ENCODE measurements around the gene GPC3.
"Not testable (repeated sequence)": the region's sequence is repeated elsewhere in the genome, so short reads cannot be mapped to it uniquely, and the experiment has no call there.

The GPC3 gene

DNA sequence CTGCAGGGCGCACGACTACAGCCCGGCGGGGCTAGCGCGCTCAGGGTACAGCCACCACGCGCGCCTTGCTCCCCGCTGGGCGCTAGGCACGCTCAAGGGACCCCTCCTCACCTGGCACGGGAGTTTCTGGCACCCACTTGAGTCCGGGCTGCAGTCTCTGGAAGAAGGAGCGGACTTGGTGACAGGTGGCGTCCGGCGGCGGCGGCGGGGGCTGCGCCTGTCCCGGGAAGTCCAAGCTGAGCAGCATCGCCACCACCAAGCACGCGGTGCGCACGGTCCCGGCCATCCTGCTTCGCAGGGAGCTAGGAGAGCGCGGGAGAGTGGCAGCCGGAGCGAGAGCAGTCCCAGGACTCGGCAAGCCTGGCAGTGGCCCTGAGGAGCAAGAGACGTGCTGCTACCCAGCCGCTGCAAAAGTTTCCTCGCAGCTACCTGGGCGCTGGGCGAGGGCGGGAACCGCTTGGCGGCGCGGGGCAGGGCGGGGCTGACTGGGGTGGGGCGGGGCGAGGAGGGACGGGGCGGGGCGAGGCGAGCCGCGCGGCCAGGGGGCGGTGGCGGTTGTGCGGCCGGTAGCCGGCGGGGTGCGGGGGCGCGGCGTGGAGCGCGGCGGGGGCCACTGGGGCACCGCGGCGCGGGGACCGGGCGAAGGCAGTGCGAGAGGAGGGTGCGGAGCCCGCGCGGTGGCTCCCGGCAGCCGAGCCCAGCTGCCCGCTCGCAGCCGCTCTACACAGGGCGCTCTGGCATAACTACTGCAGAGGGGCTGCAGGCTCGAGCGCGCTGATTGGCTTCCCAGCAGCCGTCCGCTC, at the start of gene GPC3:
Gene GPC3, minus strand, starts transcription at position 431 of the 803 bp plus-strand sequence.
- DNase-seq = no peak

- no peak for DNase-seq
Observed at GRCh38 chrX:134032441-134032840, 47.0 kb upstream of the GPC3 start.

DNA sequence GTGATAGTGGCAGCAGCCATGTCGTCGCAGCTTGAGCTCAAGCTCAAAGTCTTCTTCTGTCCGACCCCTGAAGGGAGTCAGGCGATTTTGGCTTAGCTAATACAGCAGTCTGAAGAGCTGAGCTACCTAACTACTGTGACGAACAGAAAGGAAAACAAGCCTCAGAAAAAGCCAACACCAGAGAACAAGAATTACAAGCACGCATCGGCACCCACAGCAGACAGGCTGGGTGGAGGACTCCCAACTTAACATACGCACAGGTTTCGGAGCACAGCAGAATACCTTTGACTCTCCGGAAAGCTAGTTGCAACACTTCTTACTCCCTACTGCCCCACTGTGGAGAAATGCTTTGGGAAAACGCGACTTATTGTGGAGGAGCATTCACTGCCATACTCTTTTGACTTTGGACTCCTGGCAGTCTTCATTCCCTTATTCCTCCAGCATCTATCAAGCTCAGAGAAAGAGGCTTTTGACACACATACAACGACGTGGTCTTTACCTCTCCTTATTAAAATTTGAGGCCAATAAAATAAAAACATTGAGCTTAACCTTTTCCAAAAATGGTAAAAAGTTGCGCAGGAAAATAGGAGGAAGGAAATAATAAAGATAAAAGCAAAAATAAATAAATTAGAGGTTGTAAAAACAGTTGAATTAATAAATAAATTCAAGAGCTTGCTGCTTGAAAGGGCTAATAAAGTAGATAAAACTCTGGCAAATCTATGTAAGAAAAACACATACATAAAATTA, 41.3 kb upstream of the GPC3 start:
- peak in 1 of 2 experiments; percentile 0 for DNase-seq

- DNase-seq = no peak
Observed at GRCh38 chrX:134025986-134026545, 40.7 kb upstream of the GPC3 start.

DNA sequence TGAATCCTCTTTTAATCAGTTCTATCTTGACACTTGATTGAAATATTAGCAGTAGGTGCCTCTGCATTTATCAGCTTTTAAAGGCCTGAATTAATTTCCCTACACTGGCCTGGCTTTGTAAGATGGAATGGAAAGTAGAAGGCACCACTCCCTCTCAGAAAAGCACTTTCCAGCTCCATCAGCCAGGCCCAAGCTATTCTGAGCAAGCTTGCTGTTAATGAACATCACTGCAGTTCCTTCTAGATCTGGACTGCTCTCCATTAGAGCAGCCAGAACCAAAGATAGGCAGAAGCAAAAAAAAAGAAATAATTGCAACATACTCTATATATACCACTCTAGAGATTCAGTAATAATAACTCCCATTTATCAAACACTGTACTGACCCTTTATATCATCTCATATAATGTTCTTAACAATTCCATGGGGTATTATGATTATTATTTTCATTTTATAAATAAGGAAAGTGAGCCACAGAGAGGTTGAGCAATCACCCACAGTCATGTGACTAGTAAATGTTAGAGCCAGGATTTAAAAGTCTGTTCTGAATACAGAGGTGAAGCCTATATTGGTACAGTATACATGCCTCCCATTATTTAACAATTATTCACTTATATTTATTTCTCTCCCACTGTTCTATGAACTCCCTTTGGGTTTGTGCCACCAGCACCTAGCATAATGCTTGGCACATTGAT, 39.4 kb upstream of the GPC3 start:
- no peak for DNase-seq

GRCh38 chrX:134023851-134024281, 38.5 kb upstream of the GPC3 start:
- peak; percentile 4 to 8 for DNase-seq

GRCh38 chrX:134020910-134021309, 35.5 kb upstream of the GPC3 start:
- no peak for DNase-seq

DNA sequence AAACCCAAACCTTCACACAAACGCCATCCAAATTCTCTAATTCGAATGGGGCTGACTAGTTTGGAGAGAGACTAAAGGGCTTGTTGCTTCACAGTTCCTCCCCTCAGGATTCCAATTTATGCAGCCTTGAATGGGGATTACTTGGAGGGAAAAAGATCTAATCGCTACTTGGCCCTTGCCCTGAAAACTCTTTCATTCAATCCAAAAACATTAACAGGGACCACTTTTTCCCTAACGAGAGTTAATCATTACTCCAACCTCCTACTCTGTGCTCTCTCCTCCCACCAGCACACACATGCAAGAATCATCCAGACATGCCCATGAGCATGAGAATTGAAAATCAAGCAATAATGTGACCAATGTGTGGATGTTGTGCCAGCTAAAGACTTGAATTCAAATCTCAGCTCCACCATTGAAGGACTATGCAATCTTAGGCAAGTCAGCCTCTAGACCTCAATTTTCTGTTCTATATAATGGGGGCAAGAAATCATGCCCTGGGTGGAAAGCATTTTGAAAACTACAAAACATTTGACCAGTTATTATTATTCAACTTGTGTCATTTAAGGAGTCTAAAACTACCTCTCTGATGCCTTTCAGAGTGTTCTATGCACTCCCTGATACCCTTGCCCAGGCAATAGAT, 34.3 kb upstream of the GPC3 start:
- no peak for DNase-seq

- DNase-seq = not testable (repeated sequence)
Observed at GRCh38 chrX:134016309-134016708, 30.9 kb upstream of the GPC3 start.

GRCh38 chrX:134015510-134015909, 30.1 kb upstream of the GPC3 start:
- DNase-seq = not testable (repeated sequence)

DNA sequence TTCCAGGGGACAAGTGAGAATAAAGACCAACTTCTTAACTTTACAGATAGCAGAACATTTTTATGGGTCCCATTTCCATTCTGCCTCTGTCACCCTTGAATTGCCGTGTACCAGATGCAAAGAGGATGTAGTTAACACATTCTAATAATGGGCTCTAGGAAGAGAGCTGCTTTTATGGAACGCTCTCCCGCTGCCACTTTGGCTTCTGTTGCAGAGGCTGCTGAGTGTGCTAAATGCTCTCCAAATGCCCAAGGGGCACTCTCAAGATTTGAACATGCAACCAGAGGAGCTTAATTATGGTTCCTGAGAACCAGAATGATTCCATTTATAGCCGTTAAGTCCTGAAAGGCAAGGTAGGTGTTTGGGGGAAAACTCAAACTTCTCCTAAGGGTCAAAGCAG, 28.1 kb upstream of the GPC3 start:
- no peak for DNase-seq

DNA sequence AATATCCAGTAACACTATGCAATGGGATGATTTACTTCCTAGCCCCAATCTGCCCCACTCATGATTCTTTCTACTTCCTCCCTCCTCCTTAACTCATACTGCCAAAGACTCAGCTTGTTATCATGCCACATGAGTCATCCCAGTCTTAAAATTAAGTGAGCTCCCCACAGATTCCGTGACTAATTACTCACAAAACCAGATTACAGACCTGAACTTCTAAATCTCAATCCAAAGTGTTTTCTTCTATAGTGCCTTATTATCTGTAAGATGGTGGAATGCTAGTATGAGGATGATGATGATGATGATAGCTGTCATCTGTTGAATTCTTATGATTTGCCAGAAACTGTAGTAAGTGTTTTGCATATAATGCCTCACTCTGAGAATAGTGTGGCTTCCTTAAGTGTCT, 27.7 kb upstream of the GPC3 start:
- no peak for DNase-seq

DNA sequence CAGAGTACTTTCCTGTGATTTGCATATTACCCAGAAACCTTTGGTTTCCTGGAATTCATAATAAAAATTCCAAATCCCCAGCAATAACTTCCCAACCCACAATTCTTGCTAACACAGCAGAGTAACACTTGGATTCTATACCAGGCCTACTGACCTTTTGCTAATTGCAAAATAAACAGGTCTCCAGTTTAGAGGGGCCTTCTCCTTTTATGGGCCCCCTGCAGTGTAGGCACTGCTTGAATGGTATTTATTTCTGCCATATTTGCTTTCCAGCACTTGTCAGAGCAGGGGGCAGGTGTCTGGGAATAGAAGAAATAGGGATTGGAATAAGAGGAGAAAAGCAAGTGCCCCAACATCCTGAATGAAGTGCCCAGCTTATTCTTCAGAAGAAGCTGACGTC, 25.3 kb upstream of the GPC3 start:
- no peak for DNase-seq

DNA sequence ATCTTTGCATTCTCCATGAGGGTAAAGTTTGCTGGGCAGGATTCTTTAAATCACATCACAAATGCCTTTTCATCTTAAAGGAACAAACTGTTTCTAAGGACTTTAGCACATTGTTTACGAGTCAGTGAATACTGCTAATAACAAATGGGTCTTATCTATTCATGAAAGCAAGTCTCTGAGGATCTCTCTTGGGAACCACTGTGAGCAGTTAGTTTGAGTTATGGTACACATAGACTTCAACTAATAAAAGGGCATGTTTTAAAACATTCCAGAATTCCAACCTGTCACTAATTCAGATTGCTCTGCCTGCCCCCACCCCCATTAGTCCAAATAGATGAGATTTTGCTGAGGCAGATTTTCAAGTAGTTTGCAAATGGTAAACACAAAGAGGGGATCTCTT, 22.3 kb upstream of the GPC3 start:
- DNase-seq = no peak

GRCh38 chrX:134006484-134007161, 21.2 kb upstream of the GPC3 start:
- DNase-seq = no peak

- no peak for DNase-seq
Observed at GRCh38 chrX:134004084-134004483, 18.7 kb upstream of the GPC3 start.

DNA sequence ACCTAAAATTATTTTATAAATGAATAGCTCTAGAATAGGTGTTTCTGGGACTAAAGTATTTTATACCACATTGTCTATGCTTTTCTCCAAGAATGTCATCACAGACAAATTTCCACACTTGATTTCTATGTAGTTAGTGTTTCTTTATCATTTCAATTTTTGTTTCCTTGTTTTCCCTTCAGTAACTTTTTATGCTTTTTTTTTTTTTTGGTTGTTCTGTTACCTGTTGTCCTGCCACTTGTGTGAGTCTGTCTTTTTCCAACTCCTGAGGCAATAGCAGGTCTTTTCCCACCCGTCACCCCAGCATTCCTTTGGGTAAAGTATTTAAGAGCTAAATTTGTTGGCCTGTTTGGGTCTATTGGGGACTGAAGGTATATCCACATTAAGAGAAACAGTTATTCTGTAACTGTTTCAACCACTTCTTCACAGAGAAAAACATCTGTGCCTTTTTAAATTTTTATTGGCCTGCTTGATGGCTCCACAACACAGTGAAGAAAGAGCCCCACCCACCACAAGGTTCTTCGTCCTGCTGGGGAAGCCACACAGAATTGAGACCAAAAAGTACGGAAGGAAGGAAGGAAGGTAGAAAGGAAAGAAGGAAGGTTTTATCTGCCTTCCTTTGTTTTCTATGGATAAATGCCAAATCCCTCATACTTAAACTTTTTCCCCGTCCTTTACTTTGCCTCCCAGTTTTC, 17.7 kb upstream of the GPC3 start:
- no peak for DNase-seq

DNA sequence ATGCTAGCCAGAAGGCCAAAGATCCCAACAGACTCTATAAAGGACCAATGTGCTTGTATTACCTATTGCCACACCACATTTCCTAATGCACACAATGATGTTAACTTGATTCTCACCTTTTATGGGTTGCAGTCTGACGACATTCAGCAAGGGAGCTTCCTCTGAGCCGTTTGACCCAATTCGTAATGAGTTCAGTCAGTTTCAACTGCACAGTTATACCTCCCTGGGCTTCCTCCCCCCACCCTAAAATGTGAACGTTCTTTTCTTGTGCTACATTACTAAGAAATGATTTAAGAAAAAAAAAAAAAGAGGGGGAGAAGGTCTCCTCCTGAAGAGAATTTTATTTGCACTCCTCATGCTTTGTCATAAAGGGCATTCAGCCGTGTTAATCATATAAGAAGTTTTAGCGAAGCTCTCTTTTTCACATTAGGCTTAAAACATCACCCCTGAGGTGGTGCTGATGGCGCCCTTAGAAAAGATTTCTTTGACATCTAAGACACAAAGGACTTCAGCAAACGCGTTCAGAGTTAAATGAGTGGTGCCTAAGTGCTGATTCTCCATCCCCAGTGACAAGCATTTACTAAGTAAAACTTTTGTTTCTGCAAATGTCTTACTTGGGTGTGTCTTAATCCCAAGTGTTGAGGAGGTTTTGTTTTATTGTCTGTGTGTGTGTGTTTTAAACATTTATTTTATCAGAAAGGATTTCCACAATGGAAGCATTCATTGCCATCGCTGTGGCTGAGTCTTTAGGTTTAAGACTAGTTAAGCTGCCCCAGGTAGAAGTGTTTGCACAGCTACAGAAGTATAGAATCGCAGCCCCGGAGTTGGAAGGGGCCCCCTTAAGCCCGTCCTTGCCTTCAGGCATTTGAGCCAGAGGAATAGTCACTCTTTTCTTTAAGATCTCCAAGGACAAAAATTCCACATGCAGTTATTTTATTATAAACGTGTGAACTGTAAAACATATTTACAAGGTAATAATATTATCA, 15.2 kb upstream of the GPC3 start:
- no peak for DNase-seq

DNA sequence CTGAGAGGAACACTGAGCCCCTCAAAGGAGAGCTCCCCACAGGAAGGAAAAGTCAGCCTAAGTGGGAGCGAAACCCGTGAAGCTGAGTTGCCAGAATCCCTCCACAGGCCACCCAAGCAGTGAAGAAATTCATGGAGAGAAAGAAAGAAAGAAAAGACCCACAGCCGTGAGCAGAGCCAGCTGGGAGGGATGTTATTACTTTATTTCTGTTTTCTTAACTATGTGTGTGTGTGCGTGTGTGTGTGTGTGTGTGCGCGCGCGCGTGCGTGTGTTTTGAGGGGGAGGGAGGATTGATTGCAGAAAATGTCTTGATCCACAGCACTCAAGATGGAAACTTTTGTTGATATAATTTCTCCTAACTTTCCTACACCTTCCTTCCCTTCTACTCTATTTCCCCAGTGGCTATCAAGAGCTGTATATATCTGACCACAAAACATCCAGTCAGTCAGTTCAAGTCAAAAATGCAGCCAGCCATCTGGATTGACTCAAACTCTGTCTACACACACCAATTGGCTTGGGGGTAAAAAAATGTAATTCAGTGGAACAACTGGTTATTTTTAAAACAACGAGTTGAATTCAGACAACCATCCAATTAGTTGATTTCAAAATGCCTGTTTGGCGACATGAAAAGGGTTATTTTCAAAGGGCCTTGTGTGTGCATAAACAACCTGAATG, 13.8 kb upstream of the GPC3 start:
- DNase-seq = no peak

DNA sequence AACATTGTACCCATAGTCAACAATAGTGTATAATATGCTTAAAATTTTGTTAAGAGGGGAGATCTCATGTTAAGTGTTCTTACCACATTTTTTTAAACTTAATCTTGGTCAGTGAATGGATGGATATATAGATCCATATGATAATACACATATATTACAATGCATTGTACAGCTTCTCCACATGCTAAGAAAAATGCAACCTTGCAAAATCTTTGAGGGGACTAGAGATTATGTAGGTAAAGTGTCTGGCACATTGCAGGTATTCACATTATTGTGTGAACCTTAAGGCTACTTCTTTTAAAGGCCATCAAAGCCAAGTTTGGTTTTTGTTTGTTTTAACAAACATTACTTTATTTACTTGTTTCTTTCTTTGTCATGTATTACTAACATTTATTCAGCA, 10.4 kb upstream of the GPC3 start:
- DNase-seq = no peak
